NOMO-1 (cell line): ENCODE results near the gene E2F2.

Experiments used
- DNase-seq, 2 experiments: peaks; one replicate each; lab custom pipeline; 2025; ENCODE audit not compliant: unreplicated experiment in 2 of 2; lab: John Stamatoyannopoulos, UW

The E2F2 gene

DNA sequence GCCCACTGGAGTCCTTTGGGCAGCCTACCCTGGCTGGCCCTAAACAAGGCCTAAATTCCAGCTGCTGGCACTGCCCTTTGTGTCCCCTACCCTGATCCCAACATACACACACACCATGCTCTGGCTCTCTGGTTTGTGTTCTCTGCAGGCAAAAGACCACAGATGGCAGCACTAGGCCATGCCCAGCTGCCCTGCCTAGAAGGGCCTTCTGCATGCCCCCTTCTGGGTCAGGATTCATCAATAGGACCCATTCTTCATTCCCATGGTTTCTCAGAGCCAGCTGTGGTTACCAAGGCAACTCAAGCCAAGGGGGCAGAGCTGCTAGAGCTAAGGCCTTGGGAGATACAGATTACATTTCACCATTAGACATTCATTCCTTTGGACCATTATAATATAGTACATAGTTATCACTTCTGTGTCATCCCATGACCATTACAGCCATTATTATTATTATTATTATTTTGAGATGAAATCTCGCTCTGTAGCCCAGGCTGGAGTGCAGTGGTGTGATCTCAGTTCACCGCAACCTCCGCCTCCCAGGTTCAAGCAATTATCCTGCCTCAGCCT is 64.5 kb downstream of the E2F2 start:
- no peak for DNase-seq

DNA sequence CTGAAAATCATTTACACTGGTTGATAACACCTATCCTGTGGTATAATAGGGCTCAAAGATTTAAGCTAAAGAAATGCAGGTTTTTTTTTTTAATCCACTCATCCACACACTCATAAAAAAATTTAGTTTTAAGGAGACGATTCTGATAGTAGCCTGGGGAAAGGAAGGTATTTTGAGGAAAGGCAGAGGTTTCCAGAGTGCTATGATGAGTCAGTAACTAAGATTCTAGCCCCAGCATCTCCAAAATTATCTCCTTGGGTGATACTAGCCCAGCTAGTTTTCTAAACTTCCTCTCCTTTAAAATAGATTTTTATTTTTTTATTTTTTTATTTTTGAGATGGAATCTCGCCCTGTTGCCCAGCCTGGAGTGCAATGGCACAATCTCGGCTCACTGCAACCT is 67.7 kb downstream of the E2F2 start:
- no peak for DNase-seq

DNA sequence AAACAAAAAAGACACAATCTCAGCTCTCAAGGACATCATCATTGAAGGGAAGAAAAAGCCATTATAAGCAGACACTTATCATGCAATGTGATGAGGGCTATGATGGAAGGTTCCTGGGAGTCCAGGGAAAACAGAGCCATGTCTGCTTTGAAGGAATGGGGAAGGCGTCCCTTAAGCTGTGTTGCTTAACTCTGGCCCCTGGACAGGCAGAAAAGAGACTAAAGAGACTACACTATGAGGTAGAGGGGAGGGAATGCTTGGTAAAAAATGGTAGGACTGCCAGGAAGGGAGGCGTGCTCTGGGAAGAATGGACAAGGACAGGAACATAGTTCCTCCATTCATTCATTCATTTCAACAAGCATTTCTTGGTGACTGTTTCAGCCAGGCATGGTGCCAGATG is 68.3 kb downstream of the E2F2 start:
- DNase-seq: no peak

DNA sequence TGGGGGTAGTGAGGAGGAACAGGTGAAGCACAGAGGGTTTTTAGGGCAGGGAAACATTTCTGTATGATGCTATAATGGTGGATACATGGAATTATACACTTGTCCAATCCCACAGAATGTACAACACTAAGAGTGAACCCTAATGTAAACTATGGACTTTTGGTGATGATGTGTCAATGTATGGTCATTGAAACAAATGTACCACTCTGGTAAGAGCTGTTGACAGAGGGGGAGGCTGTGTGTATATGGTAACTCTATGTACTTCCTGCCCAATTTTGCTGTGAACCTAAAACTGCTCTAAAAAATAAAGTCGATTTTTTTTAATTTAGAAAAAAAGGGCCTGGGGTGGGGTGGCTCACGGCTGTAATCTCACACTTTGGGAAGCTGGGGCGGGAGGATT is 70.0 kb downstream of the E2F2 start:
- no peak for DNase-seq

DNA sequence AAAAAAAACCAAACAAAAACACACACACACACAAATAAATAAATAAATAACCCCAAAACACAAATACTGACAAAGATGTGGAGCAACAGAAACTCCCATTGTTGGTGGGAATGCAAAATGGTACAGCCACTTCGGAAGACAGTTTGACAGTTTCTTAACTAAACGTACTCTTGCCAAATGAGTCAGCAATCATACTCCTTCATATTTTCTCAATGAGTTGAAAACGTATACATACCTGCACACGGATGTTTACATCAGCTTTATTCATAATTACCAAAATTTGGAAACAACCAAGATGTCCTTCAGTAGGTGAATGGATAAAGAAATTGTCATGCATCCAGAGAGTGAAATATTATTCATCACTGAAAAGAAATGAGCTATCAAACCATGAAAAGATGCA is 70.5 kb downstream of the E2F2 start:
- no peak for DNase-seq

DNA sequence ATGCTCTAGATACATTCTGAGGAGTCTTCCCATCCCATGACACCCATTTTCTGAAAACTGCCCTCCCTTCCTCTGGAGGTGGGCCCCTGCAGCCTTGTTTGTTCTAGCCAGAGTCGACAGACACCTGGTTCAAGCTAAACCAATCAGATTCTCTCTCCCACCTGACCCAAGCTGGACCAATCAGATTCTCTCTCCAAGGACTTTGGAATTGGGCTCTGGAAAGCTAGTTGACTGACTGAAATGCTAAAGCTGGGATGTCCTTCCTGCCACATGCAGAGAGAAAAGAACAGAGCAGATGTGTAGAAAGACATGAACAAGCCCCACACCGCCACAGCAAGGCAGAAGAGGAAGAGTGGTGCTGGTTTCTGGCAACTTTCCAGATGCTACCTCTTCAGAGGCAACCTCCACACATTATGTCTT is 71.7 kb downstream of the E2F2 start:
- DNase-seq: no peak
